ENCODE measurements around the gene POMT2. TPM values are rescaled to one million over a fixed set of nuclear protein-coding genes. Genes with fewer than 3 reads are reported as not detected.
"Not testable (repeated sequence)": the region's sequence is repeated elsewhere in the genome, so short reads cannot be mapped to it uniquely, and the experiment has no call there.

Gene POMT2
- total RNA-seq, 2 experiments from 2014 or later: 10.5 to 16.1 TPM

DNA sequence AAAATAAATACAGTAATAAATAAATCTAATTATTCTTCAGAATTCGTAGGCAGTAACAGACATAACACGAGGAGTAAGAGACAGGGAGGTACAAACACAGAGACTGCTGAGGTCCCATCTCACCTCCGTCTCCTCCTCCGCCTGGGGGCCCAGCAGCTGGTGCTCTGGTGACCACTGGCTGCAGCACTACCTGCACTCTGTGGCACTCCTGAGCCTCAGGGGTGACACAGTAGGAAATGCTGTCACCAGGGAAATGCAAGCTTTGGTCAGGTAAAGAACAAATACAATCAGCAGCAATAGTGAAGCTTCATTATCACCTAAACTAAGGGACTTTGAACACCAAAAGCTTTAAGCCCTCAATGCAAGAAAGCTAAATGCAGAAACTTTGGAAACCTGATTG lies 19.7 kb upstream of the POMT2 start:
- no peaks in the 10 kb centered on the region for H3K9me3 Mint-ChIP-seq
- peaks cover 6% of the 10 kb centered on the region for H3K4me1 Mint-ChIP-seq
- H3K27me3 Mint-ChIP-seq: no peaks in the 10 kb centered on the region
- H3K4me3 Mint-ChIP-seq: no peak overlapping the region
- no peak for DNase-seq
- no peak overlapping the region for H3K27ac Mint-ChIP-seq
- CTCF ChIA-PET: no interaction called here
- POLR2A ChIA-PET: interaction anchor here (1.2 kb wide), 1 partner anchor 25 kb away, joined by 3 read pairs; no protein-coding TSS in a partner anchor
- H3K36me3 Mint-ChIP-seq (ENCODE audit: low read depth): peaks cover 18% of the 10 kb centered on the region

GRCh38 chr14:77339407-77339806 lies 18.7 kb upstream of the POMT2 start:
- Mint-ChIP-seq H3K4me1 (peaks cover 6% of the 10 kb centered on the region), H3K4me3 (no peak overlapping the region), H3K36me3 (ENCODE audit: low read depth) (peaks cover 18% of the 10 kb centered on the region), H3K27ac (peak overlapping the region; percentile 9), H3K9me3 (no peaks in the 10 kb centered on the region), H3K27me3 (no peaks in the 10 kb centered on the region)
- no peak for DNase-seq
- POLR2A ChIA-PET: no interaction called here
- CTCF ChIA-PET: interaction anchor here (1.1 kb wide), 1 partner anchor 24 kb away, joined by 4 read pairs; no protein-coding TSS in a partner anchor

DNA sequence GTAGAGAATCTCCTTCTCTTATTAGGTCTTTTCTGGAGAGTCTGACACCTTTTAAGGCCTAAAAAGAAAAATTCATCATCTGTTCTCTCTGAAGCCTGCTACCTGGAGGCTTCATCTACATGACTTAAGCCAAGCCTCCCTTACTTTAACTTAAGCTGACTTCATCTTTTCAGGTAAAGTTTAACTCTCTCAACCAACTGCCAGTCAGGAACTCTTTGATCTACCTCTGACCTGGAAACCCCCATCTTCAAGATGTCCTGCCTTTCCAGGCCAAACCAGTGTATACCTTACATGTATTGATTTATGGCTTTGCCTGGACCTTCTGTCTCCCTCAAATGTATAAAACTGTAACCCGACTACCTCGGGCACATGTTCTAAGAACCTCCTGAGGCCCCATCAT lies 17.6 kb upstream of the POMT2 start:
- no peak overlapping the region for H3K4me3 Mint-ChIP-seq
- no peak for DNase-seq
- no peaks in the 10 kb centered on the region for H3K27me3 Mint-ChIP-seq
- peaks cover 15% of the 10 kb centered on the region for H3K36me3 Mint-ChIP-seq (ENCODE audit: low read depth)
- H3K4me1 Mint-ChIP-seq: peaks cover 6% of the 10 kb centered on the region
- ChIA-PET CTCF (no interaction called here), POLR2A (no interaction called here)
- no peak overlapping the region for H3K27ac Mint-ChIP-seq
- no peaks in the 10 kb centered on the region for H3K9me3 Mint-ChIP-seq

DNA sequence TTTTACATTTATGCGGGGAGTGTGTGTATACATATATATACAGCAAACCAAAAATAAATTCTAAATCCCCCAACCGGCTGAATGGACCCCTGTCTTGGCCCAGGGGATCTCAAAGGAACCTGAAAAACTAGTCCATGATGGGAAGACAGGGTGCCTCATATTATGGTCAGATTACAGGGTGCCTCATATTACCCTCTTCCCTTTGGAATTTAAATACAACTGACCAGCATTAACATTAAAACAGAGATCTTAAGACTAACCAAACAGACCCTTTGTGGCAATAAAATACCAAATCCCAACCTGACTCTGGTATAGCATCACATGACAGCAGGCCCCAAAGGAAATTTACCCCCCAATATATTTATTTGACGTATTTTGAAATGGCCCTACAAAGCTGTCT lies 17.2 kb upstream of the POMT2 start:
- H3K27ac Mint-ChIP-seq: no peak overlapping the region
- peaks cover 6% of the 10 kb centered on the region for H3K4me1 Mint-ChIP-seq
- H3K9me3 Mint-ChIP-seq: no peaks in the 10 kb centered on the region
- no peak overlapping the region for H3K4me3 Mint-ChIP-seq
- CTCF ChIA-PET: no interaction called here
- DNase-seq: no peak
- no peaks in the 10 kb centered on the region for H3K27me3 Mint-ChIP-seq
- POLR2A ChIA-PET: no interaction called here
- H3K36me3 Mint-ChIP-seq (ENCODE audit: low read depth): peaks cover 12% of the 10 kb centered on the region

GRCh38 chr14:77337255-77337654 lies 16.6 kb upstream of the POMT2 start:
- POLR2A ChIA-PET, H3K27me3 Mint-ChIP-seq, H3K4me3 Mint-ChIP-seq, DNase-seq, CTCF ChIA-PET, H3K9me3 Mint-ChIP-seq, H3K27ac Mint-ChIP-seq, H3K4me1 Mint-ChIP-seq: not testable (repeated sequence)
- peaks cover 12% of the 10 kb centered on the region for H3K36me3 Mint-ChIP-seq (ENCODE audit: low read depth)

GRCh38 chr14:77335576-77335975 lies 14.9 kb upstream of the POMT2 start:
- no peak for DNase-seq
- Mint-ChIP-seq H3K36me3 (ENCODE audit: low read depth) (peaks cover 6% of the 10 kb centered on the region), H3K4me3 (no peak overlapping the region), H3K9me3 (no peaks in the 10 kb centered on the region), H3K4me1 (peaks cover 6% of the 10 kb centered on the region), H3K27ac (no peak overlapping the region), H3K27me3 (no peaks in the 10 kb centered on the region)
- CTCF ChIA-PET: interaction anchor here (1.1 kb wide), 1 partner anchor 20 kb away, joined by 3 read pairs; no protein-coding TSS in a partner anchor
- POLR2A ChIA-PET: no interaction called here

- Mint-ChIP-seq H3K36me3 (ENCODE audit: low read depth) (no peaks in the 10 kb centered on the region), H3K4me1 (no peaks in the 10 kb centered on the region), H3K27me3 (no peaks in the 10 kb centered on the region), H3K27ac (no peak overlapping the region), H3K9me3 (no peaks in the 10 kb centered on the region), H3K4me3 (no peak overlapping the region)
- ChIA-PET CTCF (no interaction called here), POLR2A (interaction anchor here (0.7 to 2.0 kb wide), 2 partner anchors 9 to 279 kb away, joined by 3 to 9 read pairs; partner anchors contain the start of genes GSTZ1 and POMT2)
- DNase-seq: no peak
These were observed 9.2 kb upstream of the POMT2 start for GRCh38 chr14:77329872-77330271.

DNA sequence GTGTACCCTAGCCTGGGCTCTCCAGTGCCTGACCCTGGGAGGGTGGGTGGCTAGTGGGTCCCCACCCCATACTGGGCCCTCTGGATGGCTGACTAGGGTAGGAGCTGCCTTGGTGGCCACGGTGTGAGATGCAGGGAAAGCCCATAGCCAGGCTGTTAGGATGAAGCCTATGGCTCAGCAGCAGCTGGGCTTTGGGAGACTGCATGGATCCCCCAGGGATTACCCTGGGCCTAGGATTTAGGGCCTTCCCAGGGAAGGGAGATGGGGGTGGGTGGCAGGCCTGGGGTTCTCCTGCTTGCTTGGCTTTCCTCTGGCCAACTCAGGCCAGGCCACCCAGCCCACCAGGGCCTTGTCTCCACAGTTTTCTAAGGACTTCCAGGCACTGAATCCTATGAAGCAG lies 6.4 kb upstream of the POMT2 start:
- no peak overlapping the region for H3K27ac Mint-ChIP-seq
- peaks cover 8% of the 10 kb centered on the region for H3K4me1 Mint-ChIP-seq
- no peaks in the 10 kb centered on the region for H3K36me3 Mint-ChIP-seq (ENCODE audit: low read depth)
- no peak for DNase-seq
- no peak overlapping the region for H3K4me3 Mint-ChIP-seq
- no peaks in the 10 kb centered on the region for H3K27me3 Mint-ChIP-seq
- no peaks in the 10 kb centered on the region for H3K9me3 Mint-ChIP-seq
- ChIA-PET CTCF (interaction anchor here (0.5 kb wide), 1 partner anchor 62 kb away, joined by 5 read pairs; no protein-coding TSS in a partner anchor), POLR2A (no interaction called here)

- POLR2A ChIA-PET: no interaction called here
- CTCF ChIA-PET: interaction anchor here (0.7 kb wide), 1 partner anchor 21 kb away, joined by 3 read pairs; no protein-coding TSS in a partner anchor
- no peaks in the 10 kb centered on the region for H3K27me3 Mint-ChIP-seq
- no peak for DNase-seq
- H3K4me3 Mint-ChIP-seq: no peak overlapping the region
- no peak overlapping the region for H3K27ac Mint-ChIP-seq
- H3K9me3 Mint-ChIP-seq: no peaks in the 10 kb centered on the region
- H3K36me3 Mint-ChIP-seq (ENCODE audit: low read depth): no peaks in the 10 kb centered on the region
- H3K4me1 Mint-ChIP-seq: peaks cover 12% of the 10 kb centered on the region
These were observed 5.0 kb upstream of the POMT2 start for GRCh38 chr14:77325746-77326094.

DNA sequence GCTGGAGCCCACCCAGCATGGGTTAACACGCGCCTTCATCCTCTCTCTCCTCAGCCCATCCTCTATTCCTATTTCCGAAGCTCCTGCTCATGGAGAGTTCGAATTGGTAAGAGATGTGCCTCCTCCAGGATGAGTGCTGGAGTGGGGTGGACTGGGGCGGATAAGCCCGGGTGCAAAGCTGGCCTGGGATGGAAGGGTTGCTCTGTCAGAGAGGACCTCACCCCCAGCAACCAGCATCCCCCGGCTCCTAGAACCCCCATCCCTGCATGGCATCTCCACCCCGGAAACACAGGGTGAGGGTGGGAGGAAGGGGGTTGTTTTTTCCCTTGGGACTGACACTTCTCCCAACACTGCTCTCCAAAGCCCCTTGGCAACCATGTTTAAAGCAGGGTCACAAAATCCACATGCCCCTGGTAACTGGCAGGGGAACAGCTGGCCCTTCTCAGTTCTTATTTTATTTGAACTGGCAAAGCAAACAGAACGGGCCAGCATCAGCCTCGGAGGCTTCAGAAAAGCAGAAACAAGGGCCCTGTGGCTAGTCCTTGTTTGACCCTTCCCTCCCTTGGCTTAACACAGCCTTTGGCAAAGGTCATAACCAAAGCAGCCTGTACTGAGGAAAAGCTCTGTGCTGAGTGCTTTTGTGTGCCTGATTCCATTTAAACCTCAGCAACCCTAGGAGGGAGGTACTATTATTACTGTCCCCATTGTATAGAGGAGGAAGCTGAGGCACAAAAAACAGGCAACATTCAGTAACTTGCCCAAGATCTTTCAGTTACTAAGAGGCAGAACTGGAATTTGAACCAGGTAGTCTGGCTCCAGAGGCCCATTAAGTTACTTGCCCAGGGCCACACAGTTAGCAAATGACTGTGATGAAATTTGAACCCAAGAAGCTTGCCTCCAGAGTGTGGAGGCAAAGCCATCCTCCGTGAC lies 4.4 kb upstream of the POMT2 start:
- H3K27me3 Mint-ChIP-seq: no peaks in the 10 kb centered on the region
- DNase-seq: no peak
- H3K27ac Mint-ChIP-seq: no peak overlapping the region
- H3K4me1 Mint-ChIP-seq: peaks cover 14% of the 10 kb centered on the region
- no peaks in the 10 kb centered on the region for H3K36me3 Mint-ChIP-seq (ENCODE audit: low read depth)
- POLR2A ChIA-PET: no interaction called here
- CTCF ChIA-PET: interaction anchor here (0.7 to 2.1 kb wide), 2 partner anchors 20 to 24 kb away, joined by 3 to 6 read pairs; no protein-coding TSS in a partner anchor
- no peak overlapping the region for H3K4me3 Mint-ChIP-seq
- H3K9me3 Mint-ChIP-seq: no peaks in the 10 kb centered on the region

DNA sequence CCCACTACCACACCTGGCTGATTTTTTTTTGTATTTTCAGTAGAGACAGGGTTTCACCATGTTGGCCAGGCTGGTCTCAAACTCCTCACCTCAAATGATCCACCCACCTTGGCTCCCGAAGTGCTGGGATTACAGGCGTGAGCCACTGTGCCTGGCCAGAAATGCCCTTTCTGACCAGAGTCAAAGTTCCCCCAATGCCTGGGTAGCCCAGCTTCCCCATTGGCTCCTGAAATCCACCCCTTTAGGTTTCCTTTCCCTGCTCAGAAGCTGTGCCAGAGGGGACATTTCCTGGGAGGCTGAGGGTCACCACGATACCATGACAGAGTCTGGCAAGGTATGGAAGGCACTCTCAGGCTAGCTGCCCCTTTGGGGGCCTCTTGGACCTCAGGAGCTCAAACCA lies 3.6 kb upstream of the POMT2 start:
- CTCF ChIA-PET: interaction anchor here (0.6 to 2.1 kb wide), 2 partner anchors 22 to 23 kb away, joined by 3 to 6 read pairs; no protein-coding TSS in a partner anchor
- H3K4me1 Mint-ChIP-seq: peaks cover 20% of the 10 kb centered on the region
- H3K9me3 Mint-ChIP-seq: no peaks in the 10 kb centered on the region

DNA sequence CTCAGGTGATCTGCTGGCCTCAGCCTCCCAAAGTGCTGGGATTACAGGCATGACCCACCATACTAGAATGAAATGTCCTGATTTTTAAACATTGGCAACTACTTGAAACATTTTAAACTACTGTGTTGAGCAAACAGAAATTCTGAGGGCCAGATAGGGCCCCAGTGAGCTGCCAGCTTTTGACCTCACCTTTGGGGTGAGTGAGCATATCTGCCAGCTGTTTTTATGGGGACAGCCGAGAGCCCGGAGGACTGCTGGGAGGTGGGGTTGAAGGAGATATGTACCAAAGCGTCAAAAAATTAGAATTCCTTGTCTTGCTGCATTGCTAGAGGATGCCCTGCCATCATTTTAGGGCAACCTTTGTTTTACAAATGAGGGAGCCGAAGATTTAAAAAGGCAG lies 2.9 kb upstream of the POMT2 start:
- CTCF ChIA-PET: interaction anchor here (2.1 kb wide), 1 partner anchor 22 kb away, joined by 6 read pairs; no protein-coding TSS in a partner anchor
- Mint-ChIP-seq H3K27ac (no peak overlapping the region), H3K4me3 (no peak overlapping the region), H3K27me3 (no peaks in the 10 kb centered on the region), H3K36me3 (ENCODE audit: low read depth) (no peaks in the 10 kb centered on the region), H3K4me1 (peaks cover 22% of the 10 kb centered on the region), H3K9me3 (no peaks in the 10 kb centered on the region)
- DNase-seq: no peak
- POLR2A ChIA-PET: interaction anchor here (4.4 kb wide), 1 partner anchor 52 kb away, joined by 39 read pairs; the partner anchor contains the start of genes SAMD15 and TMED8

More for the DNA sequence above, 3.6 kb upstream of the POMT2 start:
- no peak for DNase-seq
- POLR2A ChIA-PET: no interaction called here
- no peaks in the 10 kb centered on the region for H3K36me3 Mint-ChIP-seq (ENCODE audit: low read depth)
- no peaks in the 10 kb centered on the region for H3K27me3 Mint-ChIP-seq
- no peak overlapping the region for H3K27ac Mint-ChIP-seq
- no peak overlapping the region for H3K4me3 Mint-ChIP-seq

DNA sequence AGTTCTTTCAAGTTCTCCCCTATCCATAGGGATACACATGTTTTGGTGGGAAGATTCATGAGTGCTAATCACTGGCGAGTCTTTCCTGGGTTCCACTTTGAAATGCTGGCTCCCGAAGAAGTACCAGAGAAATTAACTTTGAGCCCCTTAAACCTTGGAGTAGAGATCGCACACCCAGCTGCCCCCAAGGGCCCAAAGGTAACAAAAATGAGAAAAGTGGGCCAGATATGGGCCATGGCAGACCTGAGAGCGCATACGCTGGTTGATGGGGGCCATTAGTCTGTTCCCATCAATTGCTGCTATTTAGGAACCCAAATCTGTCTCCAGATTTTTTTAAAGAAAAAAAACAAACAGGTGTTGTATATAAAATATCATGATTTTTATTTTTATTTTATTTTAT lies 2.3 kb upstream of the POMT2 start:
- Mint-ChIP-seq H3K4me1 (peaks cover 23% of the 10 kb centered on the region), H3K27ac (no peak overlapping the region), H3K36me3 (ENCODE audit: low read depth) (no peaks in the 10 kb centered on the region), H3K27me3 (no peaks in the 10 kb centered on the region), H3K9me3 (no peaks in the 10 kb centered on the region), H3K4me3 (no peak overlapping the region)
- ChIA-PET POLR2A (interaction anchor here (2.8 to 4.4 kb wide), 2 partner anchors 16 to 53 kb away, joined by 9 to 39 read pairs; partner anchors contain the start of genes SAMD15 and TMED8), CTCF (interaction anchor here (2.1 kb wide), 1 partner anchor 22 kb away, joined by 6 read pairs; no protein-coding TSS in a partner anchor)
- DNase-seq: no peak

Measured in activated CD4-positive, alpha-beta memory T cell treated with anti-CD3 and anti-CD28 coated beads, Interleukin-2, amount 10 ng/mL, durations not matched to agents 7 days and 5 days (primary cell).